K562 (cell line): ENCODE data around the gene FUZ. TPM values are rescaled to one million over a fixed set of nuclear protein-coding genes. Genes with fewer than 3 reads are reported as not detected.

ENCODE experiments used
- ATAC-seq: fragments of 200-7000 bp; cut with Tn5 transposase; 3 replicates; pipeline ENCODE4 v1.9.1; 2020; ENCODE audit warnings: moderate library complexity
- BruUV-seq: library from RNA; stranded (reverse); fragments of 400-500 nt; replicated peaks from 2 replicates; lab custom pipeline; 2021; lab: Mats Ljungman, UMichigan
- CTCF ChIA-PET: fragments of 300-600 bp; formaldehyde crosslinking; extraction: SDS; loops from one replicate; lab custom pipeline; 2021; ENCODE audit warnings: low intra/inter-chr PET ratio; lab: Yijun Ruan, JAX
- POLR2A ChIA-PET: fragments of 300-600, 350-650 bp; sonication (Branson Sonifier 250); formaldehyde crosslinking; extraction: SDS; loops from one replicate; lab custom pipeline; 2021; ENCODE audit warnings: antibody characterized with exemption, inconsistent platforms; lab: Yijun Ruan, JAX
- DNase-seq, 4 experiments: peaks; one replicate each; pipeline versions ENCODE4 v3.0.0 to v3.0.0-alpha.2; 2011 to 2018; ENCODE audit warnings: low spot score in 3 of 4, mixed read lengths in 3 of 4; ENCODE audit errors: extremely low read depth in 1 of 4
- FAIRE-seq: peaks from 2 replicates; lab custom pipeline; 2011; peaks lifted over from hg19 to GRCh38; lab: Jason Lieb, UNC
- H2AFZ ChIP-seq: 2 replicates; pipeline ENCODE4 v1.6.0; 2011; ENCODE audit warnings: low read depth, low read length, control low read depth, inconsistent platforms
- H3K27ac ChIP-seq: fragments of 200-600 bp; 3 replicates; pipeline ENCODE4 v1.8.0; 2011; ENCODE audit warnings: low read depth, mild to moderate bottlenecking, control low read depth, inconsistent platforms, low read length, moderate library complexity, mixed read lengths; ENCODE audit errors: extremely low read depth
- H3K27me3 ChIP-seq, 2 experiments: fragments of 300-600 bp in 1 of 2; 2 replicates in 1 of 2; 3 replicates in 1 of 2; pipeline versions ENCODE4 v1.6.0 to v1.8.0; 2011; ENCODE audit warnings: inconsistent platforms in 2 of 2, low read length in 2 of 2, mild to moderate bottlenecking in 1 of 2, mixed read lengths in 1 of 2, moderate library complexity in 1 of 2; ENCODE audit not compliant: control insufficient read depth in 2 of 2, insufficient read depth in 2 of 2
- H3K36me3 ChIP-seq: fragments of 300-600 bp; 3 replicates; pipeline ENCODE4 v1.8.0; 2011; ENCODE audit warnings: mild to moderate bottlenecking, low read length, inconsistent platforms; ENCODE audit not compliant: control insufficient read depth, insufficient read depth
- H3K4me1 ChIP-seq, 2 experiments: fragments of 200-600 bp in 1 of 2; replicated peaks in 1 of 2; 2 replicates in 1 of 2; 3 replicates in 1 of 2; pipeline versions ENCODE4 v1.5.1 to v1.8.0; 2011; ENCODE audit warnings: inconsistent platforms in 2 of 2, low read length in 2 of 2, mild to moderate bottlenecking in 1 of 2, mixed read lengths in 1 of 2, moderate library complexity in 1 of 2; ENCODE audit not compliant: control insufficient read depth in 2 of 2, insufficient read depth in 2 of 2
- H3K4me2 ChIP-seq: 2 replicates; pipeline ENCODE4 v1.6.1; 2011; ENCODE audit warnings: low read length, control low read depth, inconsistent platforms, mixed read lengths; ENCODE audit not compliant: insufficient read depth
- H3K4me3 ChIP-seq: fragments of 200-600 bp; sonication (generic), shearing (Covaris generic); 2 replicates; pipeline ENCODE4 v1.5.1; 2016; ENCODE audit warnings: control low read depth, inconsistent platforms
- H3K79me2 ChIP-seq: fragments of 200-600 bp; 3 replicates; pipeline ENCODE4 v1.8.0; 2011; ENCODE audit warnings: low read length, inconsistent platforms; ENCODE audit not compliant: control insufficient read depth, insufficient read depth
- H3K9ac ChIP-seq, 2 experiments: 2 replicates each; pipeline versions ENCODE4 v1.6.0 to v1.6.1; 2011; ENCODE audit warnings: low read depth in 2 of 2, low read length in 2 of 2, control low read depth in 1 of 2, inconsistent platforms in 1 of 2, mild to moderate bottlenecking in 1 of 2, mixed read lengths in 1 of 2; ENCODE audit not compliant: insufficient read depth in 1 of 2
- H3K9me1 ChIP-seq: one replicate; pipeline ENCODE4 v1.6.0; 2011; ENCODE audit warnings: inconsistent platforms, mild to moderate bottlenecking, low read length, moderate library complexity; ENCODE audit not compliant: control insufficient read depth, insufficient read depth
- H3K9me3 ChIP-seq: replicated peaks from 2 replicates; pipeline ENCODE4 v1.5.1; 2011; ENCODE audit warnings: low read depth, low read length, inconsistent platforms; ENCODE audit not compliant: control insufficient read depth, insufficient read depth
- H4K20me1 ChIP-seq: replicated peaks from 2 replicates; pipeline ENCODE4 v1.6.1; 2011; ENCODE audit warnings: low read length, inconsistent platforms, mixed read lengths; ENCODE audit not compliant: control insufficient read depth, insufficient read depth
- DNMT1 ChIP-seq: fragments of 450-650 bp; IDR thresholded peaks from 2 replicates; pipeline ENCODE4 v1.6.1; 2016; ENCODE audit warnings: antibody characterized with exemption, mild to moderate bottlenecking
- EGR1 ChIP-seq: fragments of 450-650 bp; conservative IDR thresholded peaks from 2 replicates; pipeline ENCODE4 v1.6.1; 2017; ENCODE audit warnings: mild to moderate bottlenecking
- EP400 ChIP-seq: fragments of 450-650 bp; IDR thresholded peaks from 2 replicates; pipeline ENCODE4 v1.6.1; 2017; ENCODE audit warnings: antibody characterized with exemption, mild to moderate bottlenecking, moderate library complexity
- FOXA3 ChIP-seq, 2 experiments: fragments of 450-650 bp in 1 of 2; sonication (generic) in 1 of 2; formaldehyde crosslinking; IDR thresholded peaks in 1 of 2; conservative IDR thresholded peaks in 1 of 2; 2 replicates each; pipeline versions ENCODE4 v1.4.0 to v1.8.0; 2020 to 2022; ENCODE audit warnings: mild to moderate bottlenecking in 2 of 2, missing genetic modification reagents in 1 of 2
- HDAC6 ChIP-seq: IDR thresholded peaks from 2 replicates; pipeline ENCODE4 v1.6.1; 2012; ENCODE audit warnings: low read depth, mild to moderate bottlenecking, control low read depth, inconsistent platforms, low read length, moderate library complexity
- HNRNPH1 ChIP-seq: fragments of 200-400 bp; formaldehyde crosslinking; optimal IDR thresholded peaks from 2 replicates; pipeline ENCODE3; 2017; ENCODE audit warnings: low read depth, mild to moderate bottlenecking, low read length, moderate library complexity
- NCOR1 ChIP-seq: fragments of 450-650 bp; IDR thresholded peaks from 2 replicates; pipeline ENCODE4 v1.6.1; 2016; ENCODE audit warnings: mild to moderate bottlenecking, moderate library complexity
- NKRF ChIP-seq: fragments of 450-650 bp; IDR thresholded peaks from 2 replicates; pipeline ENCODE4 v1.6.1; 2016; ENCODE audit warnings: borderline replicate concordance
- POLR2A ChIP-seq: fragments of 450-650 bp; conservative IDR thresholded peaks from 2 replicates; pipeline ENCODE4 v1.6.1; 2016
- POLR2AphosphoS2 ChIP-seq: IDR thresholded peaks from 2 replicates; pipeline ENCODE4 v1.6.1; 2012; ENCODE audit warnings: low read length, improper control_type of control experiment
- POLR2G ChIP-seq: fragments of 200-400 bp; formaldehyde crosslinking; IDR thresholded peaks from 2 replicates; pipeline ENCODE4 v1.6.1; 2017; ENCODE audit warnings: low read depth, mild to moderate bottlenecking, antibody characterized with exemption, low read length, moderate library complexity
- SMAD2 ChIP-seq: fragments of 150-350 bp; IDR thresholded peaks from 2 replicates; pipeline ENCODE4 v1.6.1; 2014; ENCODE audit warnings: low read depth, mild to moderate bottlenecking, low read length
- TAF15 ChIP-seq: fragments of 200-400 bp; formaldehyde crosslinking; IDR thresholded peaks from 2 replicates; pipeline ENCODE4 v1.6.1; 2017; ENCODE audit warnings: mild to moderate bottlenecking, low read depth, low read length, moderate library complexity
- THAP12 ChIP-seq: fragments of 250-450 bp; sonication (Bioruptor Pico); IDR thresholded peaks from 2 replicates; pipeline ENCODE4 v1.9.0; 2021; ENCODE audit warnings: mild to moderate bottlenecking, inconsistent platforms
- TRIM24 ChIP-seq, 2 experiments: fragments of 450-650 bp; IDR thresholded peaks; 2 replicates each; pipeline ENCODE4 v1.6.1; 2016
- ZFPM2 ChIP-seq: fragments of 250-450 bp; sonication (Bioruptor Pico); IDR thresholded peaks from 2 replicates; pipeline ENCODE4 v1.5.1; 2022; ENCODE audit warnings: mild to moderate bottlenecking
- ZNF23 ChIP-seq: fragments of 250-450 bp; sonication (Bioruptor Pico); IDR thresholded peaks from 2 replicates; pipeline ENCODE4 v1.4.0; 2020; ENCODE audit warnings: mild to moderate bottlenecking
- WGBS: fragments of 100-300 bp; shearing (Covaris generic); methylation state at CpG from one replicate; pipeline ENCODE4 v1.1.6; 2016; ENCODE audit warnings: low coverage, mixed read lengths; ENCODE audit not compliant: insufficient coverage; ENCODE audit errors: missing lambda C conversion rate; 5-methylcytosine and 5-hydroxymethylcytosine counted together
- in situ Hi-C: fragments of 300-500 bp; cut with MboI; formaldehyde crosslinking; loops from 4 replicates; pipeline ENCODE4 v1.15.0; 2018; ENCODE audit warnings: inconsistent platforms, mixed read lengths
- intact Hi-C: fragments of 100-400 bp; cut with micrococcal nuclease; formaldehyde crosslinking; loops from 2 replicates; pipeline ENCODE4 v1.14.2; 2022
- polyA plus RNA-seq, 8 experiments: library from polyadenylated mRNA; depleted of rRNA in 4 of 8; stranded (reverse) in 5 of 8; unstranded in 3 of 8; fragments of >200 nt; fragmentation: Nextera tagmentation in 2 of 8; fragmentation: Illumina TruSeq in 1 of 8; extraction: Ambion mirVana in 2 of 8; extraction: Trizol in 1 of 8; gene quantifications; 2 replicates each; pipeline versions ENCODE4 v1.2.1 to v1.2.3, GENCODE V29; 2011 to 2014; ENCODE audit warnings: inconsistent platforms in 1 of 8, missing spikeins in 1 of 8
- total RNA-seq, 7 experiments: library from RNA; depleted of rRNA in 6 of 7; stranded (reverse); fragments of >200 nt in 6 of 7; fragmentation: Illumina TruSeq in 2 of 7; extraction: Trizol in 2 of 7; gene quantifications; 2 replicates each; pipeline versions ENCODE4 v1.2.1 to v1.2.3, GENCODE V29; 2011 to 2021; ENCODE audit warnings: low replicate concordance in 1 of 7

The FUZ gene
- total and polyA plus RNA-seq, 9 of the 15 experiments (the other 6 are each of a cell fraction or from before 2014, with no cell fraction given), result 0.17 to 7.6 (median 3.6) TPM; not detected in 1

GRCh38 chr19:49856574-49857021 is 43.5 kb upstream of the FUZ start (continued):
- TF ChIP-seq THAP12 (CRISPR knock-in tag) (no peak), ZFPM2 (CRISPR knock-in tag) (no peak), NKRF (no peak)

- ATAC-seq (no peak), FAIRE-seq (no peak), DNase-seq (no peak)
- Histone ChIP-seq H3K36me3 (peaks cover 82% of the 10 kb centered on the region), H2AFZ (no peak overlapping the region), H3K9me3 (no peaks in the 10 kb centered on the region), H3K4me3 (no peak overlapping the region), H3K4me1 (peaks cover 11 to 79% of the 10 kb centered on the region in 2 experiments), H3K9ac (peak overlapping the region in 1 of 2 experiments; percentile 36; a peak in 1 of 4 replicates), H3K27me3 (no peaks in the 10 kb centered on the region), H3K9me1 (peaks cover 8% of the 10 kb centered on the region), H3K27ac (no peak overlapping the region), H4K20me1 (peaks cover 27% of the 10 kb centered on the region), H3K79me2 (peaks cover 36% of the 10 kb centered on the region), H3K4me2 (no peak overlapping the region)
- intact Hi-C loops, result no loop called here
- in situ Hi-C loops, result no loop called here
- BruUV-seq, result TSS peak; percentile 13
- ChIA-PET POLR2A (interaction anchor here (0.5 to 0.9 kb wide), 2 partner anchors 10 to 20 kb away, joined by 3 to 4 read pairs; no protein-coding TSS in a partner anchor), CTCF (no interaction called here)
- WGBS, result 77% methylated on average over 18 of the region's 21 CpGs
- no peak for TF ChIP-seq TRIM24 (IDR thresholded peaks at IDR 0.05)
- TF ChIP-seq POLR2AphosphoS2, result peak; percentile 69; the same call in 1 of the 2 replicates
- TF ChIP-seq EGR1, result no peak
- peak; percentile 61 for TF ChIP-seq POLR2A
- no peak for TF ChIP-seq HDAC6
- no peak for TF ChIP-seq DNMT1
- 0 out of 2 replicates have a peak, but pooled peaks have one; percentile 5 for TF ChIP-seq NCOR1
- no peak for TF ChIP-seq SMAD2
- 0 out of 2 replicates have a peak, but pooled peaks have one; percentile 26 for TF ChIP-seq TAF15
- TF ChIP-seq ZNF23 (CRISPR knock-in tag), result no peak
- TF ChIP-seq EP400, result no peak
- peak; percentile 34; the same call in 1 of the 2 replicates for TF ChIP-seq POLR2G
- TF ChIP-seq HNRNPH1, result no peak
- TF ChIP-seq FOXA3 (CRISPR knock-in tag; conservative IDR thresholded peaks at IDR 0.05 in 1 of 2, IDR thresholded peaks at IDR 0.05 in 1 of 2), result 0 out of 4 replicates have a peak, but pooled peaks of 1 of the 2 experiments have one; percentile 19
Observed at GRCh38 chr19:49855676-49856573, 42.8 kb upstream of the FUZ start.
